Kasumi-1 (cell line): ENCODE measurements around the gene SPTBN1.

Source experiments
- DNase-seq, 2 experiments: peaks; one replicate each; lab custom pipeline; 2025; lab: John Stamatoyannopoulos, UW

SPTBN1 gene

GRCh38 chr2:54653572-54654204 lies 197.6 kb downstream of the SPTBN1 start:
- DNase-seq, result no peak

GRCh38 chr2:54655046-54655809 lies 199.1 kb downstream of the SPTBN1 start:
- DNase-seq, result no peak

GRCh38 chr2:54656863-54657262 lies 200.7 kb downstream of the SPTBN1 start:
- DNase-seq, result no peak

- DNase-seq, result peak; percentile 21 to 48
Observed at GRCh38 chr2:54657664-54658083, 201.5 kb downstream of the SPTBN1 start.

GRCh38 chr2:54658564-54659071 lies 202.5 kb downstream of the SPTBN1 start:
- no peak for DNase-seq

- no peak for DNase-seq
Observed at GRCh38 chr2:54659527-54659926, 203.4 kb downstream of the SPTBN1 start.

GRCh38 chr2:54660752-54661151 lies 204.6 kb downstream of the SPTBN1 start:
- DNase-seq, result no peak

- DNase-seq, result no peak
Observed at GRCh38 chr2:54663424-54664030, 207.4 kb downstream of the SPTBN1 start.

GRCh38 chr2:54664238-54664786 lies 208.2 kb downstream of the SPTBN1 start:
- DNase-seq, result no peak

GRCh38 chr2:54665436-54665856 lies 209.3 kb downstream of the SPTBN1 start:
- peak; percentile 79 to 88 for DNase-seq

- no peak for DNase-seq
Observed at GRCh38 chr2:54666131-54666633, 210.1 kb downstream of the SPTBN1 start.

- no peak for DNase-seq
Observed at GRCh38 chr2:54666634-54667265, 210.6 kb downstream of the SPTBN1 start.

- no peak for DNase-seq
Observed at GRCh38 chr2:54667266-54667639, 211.1 kb downstream of the SPTBN1 start.

GRCh38 chr2:54667726-54668650 lies 211.9 kb downstream of the SPTBN1 start:
- DNase-seq, result no peak

- no peak for DNase-seq
Observed at GRCh38 chr2:54668711-54669110, 212.6 kb downstream of the SPTBN1 start.

GRCh38 chr2:54669677-54670484 lies 213.8 kb downstream of the SPTBN1 start:
- peak; percentile 28 to 45 for DNase-seq

- no peak for DNase-seq
Observed at GRCh38 chr2:54670485-54671009, 214.4 kb downstream of the SPTBN1 start.

- no peak for DNase-seq
Observed at GRCh38 chr2:54671010-54671409, 214.9 kb downstream of the SPTBN1 start.

- no peak for DNase-seq
Observed at GRCh38 chr2:54671875-54672589, 215.9 kb downstream of the SPTBN1 start.
